GM23338 (cell line): ENCODE data around the gene MAP4K3. TPM values are rescaled to one million over a fixed set of nuclear protein-coding genes. Genes with fewer than 3 reads are reported as not detected.

Experiments
- ATAC-seq: fragments of 200-7000 bp; cut with Tn5 transposase; 3 replicates; pipeline ENCODE4 v1.9.1; 2020
- DNase-seq: peaks from one replicate; pipeline ENCODE4 v3.0.0-alpha.2; 2015; ENCODE audit warnings: low spot score
- H2AFZ ChIP-seq: fragments of 200-600 bp; sonication (generic); 2 replicates; pipeline ENCODE4 v1.8.0; 2016; ENCODE audit warnings: antibody characterized with exemption, mild to moderate bottlenecking, moderate library complexity
- H3F3A ChIP-seq: fragments of 200-600 bp; sonication (generic); replicated peaks from 2 replicates; pipeline ENCODE4 v1.8.0; 2017; ENCODE audit warnings: antibody characterized with exemption, mixed run types, low read depth
- H3K27ac ChIP-seq: fragments of 200-600 bp; sonication (generic); 2 replicates; pipeline ENCODE4 v1.6.1; 2016; ENCODE audit warnings: low read depth
- H3K27me3 ChIP-seq: fragments of 200-600 bp; sonication (generic); 2 replicates; pipeline ENCODE4 v1.8.0; 2016; ENCODE audit warnings: mild to moderate bottlenecking, mixed run types, moderate library complexity; ENCODE audit not compliant: insufficient read depth
- H3K36me3 ChIP-seq: fragments of 200-600 bp; sonication (generic); 2 replicates; pipeline ENCODE4 v1.8.0; 2016; ENCODE audit warnings: mild to moderate bottlenecking; ENCODE audit not compliant: insufficient read depth
- H3K4me1 ChIP-seq: fragments of 200-600 bp; sonication (generic); 2 replicates; pipeline ENCODE4 v1.8.0; 2016; ENCODE audit warnings: mild to moderate bottlenecking, moderate library complexity; ENCODE audit not compliant: insufficient read depth
- H3K4me2 ChIP-seq: fragments of 200-600 bp; sonication (generic); 2 replicates; pipeline ENCODE4 v1.7.1; 2017; ENCODE audit warnings: mixed run types
- H3K4me3 ChIP-seq: fragments of 200-600 bp; sonication (generic); 2 replicates; pipeline ENCODE4 v1.6.1; 2016; ENCODE audit warnings: mixed run types
- H3K79me2 ChIP-seq: fragments of 200-600 bp; sonication (generic); replicated peaks from 2 replicates; pipeline ENCODE4 v1.8.0; 2017; ENCODE audit warnings: mild to moderate bottlenecking; ENCODE audit not compliant: insufficient read depth
- H3K9me2 ChIP-seq: fragments of 200-600 bp; sonication (generic); 2 replicates; pipeline ENCODE4 v1.8.0; 2017; ENCODE audit not compliant: insufficient read depth
- H4K20me1 ChIP-seq: fragments of 200-600 bp; sonication (generic); replicated peaks from 2 replicates; pipeline ENCODE4 v1.8.0; 2017; ENCODE audit warnings: mild to moderate bottlenecking; ENCODE audit not compliant: insufficient read depth
- H3K27ac Mint-ChIP-seq: 2 replicates; pipeline ENCODE4 v1.8.0; 2020; ENCODE audit warnings: inconsistent platforms, mild to moderate bottlenecking, moderate library complexity, mixed read lengths
- H3K27me3 Mint-ChIP-seq: 3 replicates; pipeline ENCODE4 v1.8.0; 2022; ENCODE audit warnings: low read depth, mild to moderate bottlenecking, moderate library complexity, mixed read lengths, inconsistent platforms; ENCODE audit not compliant: insufficient read depth, poor library complexity
- H3K36me3 Mint-ChIP-seq: 3 replicates; pipeline ENCODE4 v1.8.0; 2021; ENCODE audit warnings: low read depth, mild to moderate bottlenecking, inconsistent platforms, moderate library complexity, mixed read lengths
- H3K4me1 Mint-ChIP-seq: 3 replicates; pipeline ENCODE4 v1.8.0; 2020; ENCODE audit warnings: mild to moderate bottlenecking, inconsistent platforms, mixed read lengths
- H3K4me3 Mint-ChIP-seq: 3 replicates; pipeline ENCODE4 v1.8.0; 2021; ENCODE audit warnings: moderate library complexity, mild to moderate bottlenecking, inconsistent platforms, mixed read lengths
- H3K9me3 Mint-ChIP-seq: 3 replicates; pipeline ENCODE4 v1.8.0; 2020; ENCODE audit warnings: moderate library complexity, mild to moderate bottlenecking, inconsistent platforms, mixed read lengths
- CREB1 ChIP-seq: fragments of 250-450 bp; sonication (Bioruptor Pico); IDR thresholded peaks from 2 replicates; pipeline ENCODE4 v1.5.0; 2020; ENCODE audit warnings: low read depth, mild to moderate bottlenecking, moderate library complexity
- EZH2 ChIP-seq: fragments of 200-600 bp; sonication (generic); IDR thresholded peaks from one replicate; pipeline ENCODE4 v1.8.0; 2017; ENCODE audit warnings: antibody characterized with exemption, mild to moderate bottlenecking, low read depth; ENCODE audit not compliant: unreplicated experiment
- EZH2phosphoT487 ChIP-seq: fragments of 200-600 bp; sonication (generic); IDR thresholded peaks from one replicate; pipeline ENCODE4 v1.8.1; 2018; ENCODE audit warnings: antibody characterized with exemption; ENCODE audit not compliant: unreplicated experiment
- JUNB ChIP-seq: IDR thresholded peaks from one replicate; pipeline ENCODE4 v1.6.1; 2016; ENCODE audit warnings: antibody characterized with exemption; ENCODE audit not compliant: unreplicated experiment
- NANOG ChIP-seq: IDR thresholded peaks from 2 replicates; pipeline ENCODE4 v1.6.1; 2016; ENCODE audit warnings: antibody characterized with exemption, borderline replicate concordance
- POLR2AphosphoS5 ChIP-seq: IDR thresholded peaks from 2 replicates; pipeline ENCODE4 v1.6.1; 2016; ENCODE audit warnings: antibody characterized with exemption, low read depth
- STAT1 ChIP-seq: IDR thresholded peaks from one replicate; pipeline ENCODE4 v1.6.1; 2016; ENCODE audit warnings: antibody characterized with exemption; ENCODE audit not compliant: unreplicated experiment
- ZNF114 ChIP-seq: fragments of 250-450 bp; sonication (Bioruptor Pico); IDR thresholded peaks from 2 replicates; pipeline ENCODE4 v1.5.0; 2020; ENCODE audit warnings: mild to moderate bottlenecking, moderate library complexity
- ZNF331 ChIP-seq: fragments of 250-450 bp; sonication (Bioruptor Pico); IDR thresholded peaks from 2 replicates; pipeline ENCODE4 v1.5.0; 2020; ENCODE audit warnings: low read depth, mild to moderate bottlenecking, moderate library complexity
- polyA plus RNA-seq: library from polyadenylated mRNA; unstranded; fragments of >200 nt; fragmentation: Nextera tagmentation; extraction: Ambion mirVana; gene quantifications from 2 replicates; pipeline ENCODE4 v1.2.1, GENCODE V29; 2016
- total RNA-seq: library from RNA; depleted of rRNA; stranded (reverse); fragments of >200 nt; shearing (Covaris generic); gene quantifications from 2 replicates; pipeline ENCODE4 v1.2.3, GENCODE V29; 2014
- TF ChIP-seq, protein P1 (sequence below), 2 experiments: fragments of 200-600 bp in 1 of 2; sonication (generic) in 1 of 2; conservative IDR thresholded peaks; 2 replicates each; pipeline versions ENCODE4 v1.5.1 to v1.6.1; 2016 to 2017; ENCODE audit warnings: antibody characterized with exemption in 2 of 2, low read depth in 2 of 2, mild to moderate bottlenecking in 2 of 2, moderate library complexity in 1 of 2
- TF ChIP-seq, protein P2 (sequence below): fragments of 250-450 bp; sonication (Bioruptor Pico); IDR thresholded peaks from 2 replicates; pipeline ENCODE4 v1.5.0; 2020; ENCODE audit warnings: mild to moderate bottlenecking, moderate library complexity

The MAP4K3 gene
- total and polyA plus RNA-seq, 2 experiments from 2014 or later, result 33.0 to 90.7 TPM

DNA sequence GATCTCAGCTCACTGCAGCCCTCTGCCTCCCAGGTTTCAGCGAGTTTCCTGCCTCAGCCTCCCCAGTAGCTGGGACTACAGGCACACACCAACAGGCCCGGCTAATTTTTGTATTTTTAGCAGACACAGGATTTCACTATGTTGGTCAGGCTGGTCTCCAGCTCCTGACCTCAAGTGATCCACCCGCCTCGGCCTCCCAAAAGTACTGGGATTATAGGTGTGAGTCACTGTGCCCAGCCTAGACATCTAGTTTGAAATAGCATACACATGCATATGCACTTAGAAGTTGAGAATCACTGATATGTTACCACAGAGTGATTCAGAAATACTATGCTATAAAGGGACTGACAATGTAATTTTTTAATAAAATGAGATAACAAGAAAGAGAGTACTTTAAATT, 123.5 kb downstream of the MAP4K3 start (continued):
- TF ChIP-seq, protein P1, sequence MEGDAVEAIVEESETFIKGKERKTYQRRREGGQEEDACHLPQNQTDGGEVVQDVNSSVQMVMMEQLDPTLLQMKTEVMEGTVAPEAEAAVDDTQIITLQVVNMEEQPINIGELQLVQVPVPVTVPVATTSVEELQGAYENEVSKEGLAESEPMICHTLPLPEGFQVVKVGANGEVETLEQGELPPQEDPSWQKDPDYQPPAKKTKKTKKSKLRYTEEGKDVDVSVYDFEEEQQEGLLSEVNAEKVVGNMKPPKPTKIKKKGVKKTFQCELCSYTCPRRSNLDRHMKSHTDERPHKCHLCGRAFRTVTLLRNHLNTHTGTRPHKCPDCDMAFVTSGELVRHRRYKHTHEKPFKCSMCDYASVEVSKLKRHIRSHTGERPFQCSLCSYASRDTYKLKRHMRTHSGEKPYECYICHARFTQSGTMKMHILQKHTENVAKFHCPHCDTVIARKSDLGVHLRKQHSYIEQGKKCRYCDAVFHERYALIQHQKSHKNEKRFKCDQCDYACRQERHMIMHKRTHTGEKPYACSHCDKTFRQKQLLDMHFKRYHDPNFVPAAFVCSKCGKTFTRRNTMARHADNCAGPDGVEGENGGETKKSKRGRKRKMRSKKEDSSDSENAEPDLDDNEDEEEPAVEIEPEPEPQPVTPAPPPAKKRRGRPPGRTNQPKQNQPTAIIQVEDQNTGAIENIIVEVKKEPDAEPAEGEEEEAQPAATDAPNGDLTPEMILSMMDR (conservative IDR thresholded peaks at IDR 0.05; ENCODE audit: low read depth in 2 of 2), result no peak
- TF ChIP-seq NANOG, result no peak
- TF ChIP-seq EZH2, result no peak
- TF ChIP-seq, protein P2, sequence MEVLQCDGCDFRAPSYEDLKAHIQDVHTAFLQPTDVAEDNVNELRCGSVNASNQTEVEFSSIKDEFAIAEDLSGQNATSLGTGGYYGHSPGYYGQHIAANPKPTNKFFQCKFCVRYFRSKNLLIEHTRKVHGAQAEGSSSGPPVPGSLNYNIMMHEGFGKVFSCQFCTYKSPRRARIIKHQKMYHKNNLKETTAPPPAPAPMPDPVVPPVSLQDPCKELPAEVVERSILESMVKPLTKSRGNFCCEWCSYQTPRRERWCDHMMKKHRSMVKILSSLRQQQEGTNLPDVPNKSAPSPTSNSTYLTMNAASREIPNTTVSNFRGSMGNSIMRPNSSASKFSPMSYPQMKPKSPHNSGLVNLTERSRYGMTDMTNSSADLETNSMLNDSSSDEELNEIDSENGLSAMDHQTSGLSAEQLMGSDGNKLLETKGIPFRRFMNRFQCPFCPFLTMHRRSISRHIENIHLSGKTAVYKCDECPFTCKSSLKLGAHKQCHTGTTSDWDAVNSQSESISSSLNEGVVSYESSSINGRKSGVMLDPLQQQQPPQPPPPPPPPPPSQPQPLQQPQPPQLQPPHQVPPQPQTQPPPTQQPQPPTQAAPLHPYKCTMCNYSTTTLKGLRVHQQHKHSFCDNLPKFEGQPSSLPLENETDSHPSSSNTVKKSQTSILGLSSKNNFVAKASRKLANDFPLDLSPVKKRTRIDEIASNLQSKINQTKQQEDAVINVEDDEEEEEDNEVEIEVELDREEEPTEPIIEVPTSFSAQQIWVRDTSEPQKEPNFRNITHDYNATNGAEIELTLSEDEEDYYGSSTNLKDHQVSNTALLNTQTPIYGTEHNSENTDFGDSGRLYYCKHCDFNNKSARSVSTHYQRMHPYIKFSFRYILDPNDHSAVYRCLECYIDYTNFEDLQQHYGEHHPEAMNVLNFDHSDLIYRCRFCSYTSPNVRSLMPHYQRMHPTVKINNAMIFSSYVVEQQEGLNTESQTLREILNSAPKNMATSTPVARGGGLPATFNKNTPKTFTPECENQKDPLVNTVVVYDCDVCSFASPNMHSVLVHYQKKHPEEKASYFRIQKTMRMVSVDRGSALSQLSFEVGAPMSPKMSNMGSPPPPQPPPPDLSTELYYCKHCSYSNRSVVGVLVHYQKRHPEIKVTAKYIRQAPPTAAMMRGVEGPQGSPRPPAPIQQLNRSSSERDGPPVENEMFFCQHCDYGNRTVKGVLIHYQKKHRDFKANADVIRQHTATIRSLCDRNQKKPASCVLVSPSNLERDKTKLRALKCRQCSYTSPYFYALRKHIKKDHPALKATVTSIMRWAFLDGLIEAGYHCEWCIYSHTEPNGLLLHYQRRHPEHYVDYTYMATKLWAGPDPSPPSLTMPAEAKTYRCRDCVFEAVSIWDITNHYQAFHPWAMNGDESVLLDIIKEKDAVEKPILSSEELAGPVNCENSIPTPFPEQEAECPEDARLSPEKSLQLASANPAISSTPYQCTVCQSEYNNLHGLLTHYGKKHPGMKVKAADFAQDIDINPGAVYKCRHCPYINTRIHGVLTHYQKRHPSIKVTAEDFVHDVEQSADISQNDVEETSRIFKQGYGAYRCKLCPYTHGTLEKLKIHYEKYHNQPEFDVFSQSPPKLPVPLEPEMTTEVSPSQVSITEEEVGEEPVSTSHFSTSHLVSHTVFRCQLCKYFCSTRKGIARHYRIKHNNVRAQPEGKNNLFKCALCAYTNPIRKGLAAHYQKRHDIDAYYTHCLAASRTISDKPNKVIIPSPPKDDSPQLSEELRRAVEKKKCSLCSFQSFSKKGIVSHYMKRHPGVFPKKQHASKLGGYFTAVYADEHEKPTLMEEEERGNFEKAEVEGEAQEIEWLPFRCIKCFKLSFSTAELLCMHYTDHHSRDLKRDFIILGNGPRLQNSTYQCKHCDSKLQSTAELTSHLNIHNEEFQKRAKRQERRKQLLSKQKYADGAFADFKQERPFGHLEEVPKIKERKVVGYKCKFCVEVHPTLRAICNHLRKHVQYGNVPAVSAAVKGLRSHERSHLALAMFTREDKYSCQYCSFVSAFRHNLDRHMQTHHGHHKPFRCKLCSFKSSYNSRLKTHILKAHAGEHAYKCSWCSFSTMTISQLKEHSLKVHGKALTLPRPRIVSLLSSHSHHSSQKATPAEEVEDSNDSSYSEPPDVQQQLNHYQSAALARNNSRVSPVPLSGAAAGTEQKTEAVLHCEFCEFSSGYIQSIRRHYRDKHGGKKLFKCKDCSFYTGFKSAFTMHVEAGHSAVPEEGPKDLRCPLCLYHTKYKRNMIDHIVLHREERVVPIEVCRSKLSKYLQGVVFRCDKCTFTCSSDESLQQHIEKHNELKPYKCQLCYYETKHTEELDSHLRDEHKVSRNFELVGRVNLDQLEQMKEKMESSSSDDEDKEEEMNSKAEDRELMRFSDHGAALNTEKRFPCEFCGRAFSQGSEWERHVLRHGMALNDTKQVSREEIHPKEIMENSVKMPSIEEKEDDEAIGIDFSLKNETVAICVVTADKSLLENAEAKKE (CRISPR knock-in tag), result no peak
- no peak for TF ChIP-seq STAT1

DNA sequence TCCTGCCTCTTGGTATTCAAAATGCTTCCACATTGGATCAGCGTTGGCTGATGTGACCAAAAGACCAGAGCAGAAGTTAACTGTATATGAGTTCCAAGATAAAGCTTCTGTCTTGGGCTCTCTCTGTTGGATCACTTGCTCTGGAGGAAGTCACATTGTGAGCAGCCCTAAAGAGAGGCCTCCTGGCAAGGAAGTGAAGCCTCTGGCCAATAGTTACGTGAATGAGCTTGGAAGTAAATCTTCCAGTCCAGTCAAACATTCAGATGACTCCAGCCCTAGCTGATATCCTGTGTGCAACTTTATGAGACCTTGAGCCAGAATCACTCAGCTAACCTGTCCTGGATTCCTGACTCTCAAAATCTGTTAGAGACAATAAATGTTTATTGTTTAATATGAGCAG, 125.6 kb downstream of the MAP4K3 start:
- Mint-ChIP-seq H3K9me3 (no peaks in the 10 kb centered on the region), H3K4me3 (no peak overlapping the region), H3K27ac (no peak overlapping the region), H3K27me3 (peaks cover 3% of the 10 kb centered on the region), H3K36me3 (peaks cover 25% of the 10 kb centered on the region), H3K4me1 (no peaks in the 10 kb centered on the region; the same call in 1 of the 3 replicates)
- ATAC-seq (no peak), DNase-seq (no peak)
- Histone ChIP-seq H3K79me2 (no peaks in the 10 kb centered on the region), H3K4me1 (peaks cover 4% of the 10 kb centered on the region; the same call in 1 of the 2 replicates), H3K27ac (no peak overlapping the region), H3K9me2 (no peaks in the 10 kb centered on the region), H4K20me1 (no peaks in the 10 kb centered on the region), H2AFZ (no peak overlapping the region), H3K36me3 (no peaks in the 10 kb centered on the region; the same call in 1 of the 2 replicates), H3K4me3 (no peak overlapping the region), H3K27me3 (no peaks in the 10 kb centered on the region), H3K4me2 (no peak overlapping the region), H3F3A (no peaks in the 10 kb centered on the region)
- TF ChIP-seq CREB1 (CRISPR knock-in tag) (no peak), POLR2AphosphoS5 (no peak), EZH2phosphoT487 (no peak), ZNF114 (CRISPR knock-in tag) (no peak), JUNB (no peak), ZNF331 (no peak), NANOG (no peak)
